HEK293 (cell line): ENCODE results near the gene ANO6.

ENCODE experiments used
- CTCF ChIA-PET: fragments of 350-600 bp; formaldehyde crosslinking; extraction: SDS; loops from one replicate; lab custom pipeline; 2021; ENCODE audit warnings: antibody characterized with exemption; lab: Yijun Ruan, JAX
- POLR2A ChIA-PET: fragments of 300-600 bp; formaldehyde crosslinking; extraction: SDS; loops from one replicate; lab custom pipeline; 2020; ENCODE audit warnings: antibody characterized with exemption, inconsistent platforms; lab: Yijun Ruan, JAX
- H3K27ac ChIP-seq: fragments of 200-500 bp; sonication (Bioruptor generic); 2 replicates; pipeline ENCODE4 v1.5.1; 2014; ENCODE audit warnings: low read depth, low read length, control low read depth, inconsistent platforms; ENCODE audit errors: extremely low read depth
- H3K36me3 ChIP-seq, 2 experiments: fragments of 200-500 bp in 1 of 2; sonication (Bioruptor generic) in 1 of 2; 1 replicate in 1 of 2; 2 replicates in 1 of 2; pipeline ENCODE4 v1.5.1; 2014 to 2017; ENCODE audit warnings: inconsistent platforms in 2 of 2, low read length in 2 of 2; ENCODE audit not compliant: control insufficient read depth in 2 of 2, insufficient read depth in 1 of 2
- H3K4me1 ChIP-seq: fragments of 200-500 bp; sonication (Bioruptor generic); 2 replicates; pipeline ENCODE4 v1.5.1; 2014; ENCODE audit warnings: mild to moderate bottlenecking, low read length, inconsistent platforms; ENCODE audit not compliant: control insufficient read depth, insufficient read depth
- H3K4me3 ChIP-seq: 2 replicates; pipeline ENCODE4 v1.5.1; 2011; ENCODE audit warnings: low read depth, mild to moderate bottlenecking, control low read depth, low read length, moderate library complexity
- H3K9me3 ChIP-seq: fragments of 200-500 bp; sonication (Bioruptor generic); 2 replicates; pipeline ENCODE4 v1.5.1; 2014; ENCODE audit warnings: low read depth, low read length, inconsistent platforms; ENCODE audit not compliant: control insufficient read depth, insufficient read depth
- GLIS1 ChIP-seq: fragments of 450-650 bp; formaldehyde crosslinking; IDR thresholded peaks from 2 replicates; pipeline ENCODE4 v1.5.1; 2016; ENCODE audit warnings: missing biosample characterization, missing genetic modification characterization
- HOXD13 ChIP-seq: sonication (generic); formaldehyde crosslinking; IDR thresholded peaks from 2 replicates; pipeline ENCODE4 v1.8.0; 2022; ENCODE audit warnings: missing genetic modification reagents, borderline replicate concordance
- KLF1 ChIP-seq: fragments of 450-650 bp; formaldehyde crosslinking; IDR thresholded peaks from 2 replicates; pipeline ENCODE4 v1.5.1; 2016; ENCODE audit warnings: missing biosample characterization, missing genetic modification characterization
- OVOL3 ChIP-seq: fragments of 450-650 bp; formaldehyde crosslinking; IDR thresholded peaks from 2 replicates; pipeline ENCODE4 v1.5.1; 2016; ENCODE audit warnings: missing biosample characterization, missing genetic modification characterization
- REPIN1 ChIP-seq: fragments of 450-650 bp; formaldehyde crosslinking; IDR thresholded peaks from 2 replicates; pipeline ENCODE4 v1.5.1; 2017; ENCODE audit warnings: missing biosample characterization, missing genetic modification characterization, low read depth
- ZBTB1 ChIP-seq: fragments of 450-650 bp; formaldehyde crosslinking; IDR thresholded peaks from 2 replicates; pipeline ENCODE4 v1.5.1; 2016; ENCODE audit warnings: missing biosample characterization, missing genetic modification characterization
- ZBTB48 ChIP-seq: fragments of 450-650 bp; formaldehyde crosslinking; IDR thresholded peaks from 2 replicates; pipeline ENCODE4 v1.5.1; 2016; ENCODE audit warnings: missing biosample characterization, missing genetic modification characterization
- ZBTB8A ChIP-seq: fragments of 450-650 bp; formaldehyde crosslinking; IDR thresholded peaks from 2 replicates; pipeline ENCODE4 v1.5.1; 2016; ENCODE audit warnings: missing biosample characterization, missing genetic modification characterization
- ZNF10 ChIP-seq: fragments of 450-650 bp; formaldehyde crosslinking; IDR thresholded peaks from 2 replicates; pipeline ENCODE4 v1.5.1; 2017; ENCODE audit warnings: missing biosample characterization, missing genetic modification characterization
- ZNF2 ChIP-seq: fragments of 450-650 bp; formaldehyde crosslinking; IDR thresholded peaks from 2 replicates; pipeline ENCODE4 v1.5.1; 2016; ENCODE audit warnings: missing biosample characterization, missing genetic modification characterization
- ZNF239 ChIP-seq: fragments of 450-650 bp; formaldehyde crosslinking; IDR thresholded peaks from 2 replicates; pipeline ENCODE4 v1.5.1; 2016; ENCODE audit warnings: missing biosample characterization, missing genetic modification characterization
- ZNF274 ChIP-seq, 2 experiments: fragments of 200-500 bp in 1 of 2; fragments of 450-650 bp in 1 of 2; sonication (Bioruptor generic) in 1 of 2; formaldehyde crosslinking in 1 of 2; IDR thresholded peaks; 2 replicates each; pipeline versions ENCODE4 v1.5.1 to v1.6.1; 2014 to 2016; ENCODE audit warnings: borderline replicate concordance in 1 of 2, inconsistent platforms in 1 of 2, low read length in 1 of 2, missing biosample characterization in 1 of 2, missing genetic modification characterization in 1 of 2
- ZNF292 ChIP-seq: fragments of 450-650 bp; formaldehyde crosslinking; IDR thresholded peaks from 2 replicates; pipeline ENCODE4 v1.5.1; 2016; ENCODE audit warnings: low read depth, missing biosample characterization, missing genetic modification characterization, borderline replicate concordance
- ZNF335 ChIP-seq: fragments of 450-650 bp; formaldehyde crosslinking; conservative IDR thresholded peaks from 2 replicates; pipeline ENCODE4 v1.5.1; 2016; ENCODE audit warnings: missing biosample characterization, missing genetic modification characterization
- ZNF521 ChIP-seq: fragments of 450-650 bp; formaldehyde crosslinking; IDR thresholded peaks from 2 replicates; pipeline ENCODE4 v1.5.1; 2017; ENCODE audit warnings: missing biosample characterization, mild to moderate bottlenecking, missing genetic modification characterization
- ZNF654 ChIP-seq: fragments of 450-650 bp; formaldehyde crosslinking; IDR thresholded peaks from 2 replicates; pipeline ENCODE4 v1.5.1; 2016; ENCODE audit warnings: low read depth, missing biosample characterization, missing genetic modification characterization
- ZNF658 ChIP-seq: fragments of 450-650 bp; formaldehyde crosslinking; IDR thresholded peaks from 2 replicates; pipeline ENCODE4; 2016; ENCODE audit warnings: missing biosample characterization, missing genetic modification characterization
- ZNF660 ChIP-seq: fragments of 450-650 bp; IDR thresholded peaks from 2 replicates; pipeline ENCODE4 v1.5.1; 2018; ENCODE audit warnings: missing biosample characterization, mild to moderate bottlenecking, missing genetic modification characterization
- ZXDB ChIP-seq: fragments of 450-650 bp; formaldehyde crosslinking; IDR thresholded peaks from 2 replicates; pipeline ENCODE4 v1.5.1; 2016; ENCODE audit warnings: missing biosample characterization, missing genetic modification characterization
- TF ChIP-seq, protein P1 (sequence below): fragments of 450-650 bp; formaldehyde crosslinking; IDR thresholded peaks from 2 replicates; pipeline ENCODE4 v1.5.1; 2016; ENCODE audit warnings: missing biosample characterization, missing genetic modification characterization
- TF ChIP-seq, protein P2 (sequence below): fragments of 450-650 bp; formaldehyde crosslinking; IDR thresholded peaks from 2 replicates; pipeline ENCODE4 v1.5.1; 2016; ENCODE audit warnings: missing biosample characterization, missing genetic modification characterization
- TF ChIP-seq, protein P3 (sequence below): fragments of 450-650 bp; IDR thresholded peaks from 2 replicates; pipeline ENCODE4 v1.5.1; 2018; ENCODE audit warnings: missing biosample characterization, mild to moderate bottlenecking, missing genetic modification characterization
- TF ChIP-seq, protein P4 (sequence below): fragments of 450-650 bp; formaldehyde crosslinking; optimal IDR thresholded peaks from 2 replicates; pipeline ENCODE3; 2016; ENCODE audit warnings: missing biosample characterization, mild to moderate bottlenecking, missing genetic modification characterization
- TF ChIP-seq, protein P5 (sequence below): fragments of 450-650 bp; formaldehyde crosslinking; IDR thresholded peaks from 2 replicates; pipeline ENCODE4 v1.5.1; 2017; ENCODE audit warnings: missing biosample characterization, mild to moderate bottlenecking, missing genetic modification characterization, moderate library complexity
- TF ChIP-seq, protein P6 (sequence below): fragments of 450-650 bp; formaldehyde crosslinking; IDR thresholded peaks from 2 replicates; pipeline ENCODE4 v1.5.1; 2016; ENCODE audit warnings: missing biosample characterization, missing genetic modification characterization

ANO6 gene

DNA sequence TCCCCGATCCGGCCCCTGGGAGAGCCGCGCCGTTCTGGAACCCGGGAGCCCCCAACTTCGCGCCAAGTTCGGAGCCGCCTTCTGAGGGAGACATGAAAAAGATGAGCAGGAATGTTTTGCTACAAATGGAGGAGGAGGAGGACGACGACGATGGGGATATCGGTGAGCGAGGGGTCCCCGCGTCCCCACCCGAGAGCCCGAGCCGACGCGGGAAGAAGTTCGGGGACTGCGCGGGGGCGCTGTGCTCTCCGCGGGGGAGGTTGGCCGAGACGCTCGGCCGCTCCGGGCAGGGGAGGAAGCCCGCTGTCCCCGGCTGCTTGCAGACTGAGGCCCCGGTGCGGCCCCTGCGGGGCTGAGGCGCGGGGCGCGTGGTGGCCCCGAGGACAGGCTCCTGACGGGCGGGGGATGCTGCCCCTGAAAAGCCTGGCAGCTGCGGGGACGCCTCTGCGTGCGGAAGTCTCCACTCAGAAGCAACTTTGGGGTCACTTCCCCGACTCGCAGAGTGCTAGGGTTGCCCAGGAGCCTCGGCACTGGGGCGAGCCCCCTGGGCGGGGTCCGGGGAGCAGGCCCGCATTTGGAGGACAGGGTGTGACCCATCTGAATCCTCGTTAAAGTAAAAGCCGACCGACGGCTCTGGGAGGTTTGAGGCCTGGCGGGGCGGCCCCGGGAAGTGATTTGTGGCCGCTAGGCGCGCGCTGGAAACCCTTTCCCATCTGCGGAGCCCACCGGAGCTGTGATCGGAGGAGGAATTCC, 511 bp downstream of the ANO6 start (continued):
- TF ChIP-seq, protein P1, sequence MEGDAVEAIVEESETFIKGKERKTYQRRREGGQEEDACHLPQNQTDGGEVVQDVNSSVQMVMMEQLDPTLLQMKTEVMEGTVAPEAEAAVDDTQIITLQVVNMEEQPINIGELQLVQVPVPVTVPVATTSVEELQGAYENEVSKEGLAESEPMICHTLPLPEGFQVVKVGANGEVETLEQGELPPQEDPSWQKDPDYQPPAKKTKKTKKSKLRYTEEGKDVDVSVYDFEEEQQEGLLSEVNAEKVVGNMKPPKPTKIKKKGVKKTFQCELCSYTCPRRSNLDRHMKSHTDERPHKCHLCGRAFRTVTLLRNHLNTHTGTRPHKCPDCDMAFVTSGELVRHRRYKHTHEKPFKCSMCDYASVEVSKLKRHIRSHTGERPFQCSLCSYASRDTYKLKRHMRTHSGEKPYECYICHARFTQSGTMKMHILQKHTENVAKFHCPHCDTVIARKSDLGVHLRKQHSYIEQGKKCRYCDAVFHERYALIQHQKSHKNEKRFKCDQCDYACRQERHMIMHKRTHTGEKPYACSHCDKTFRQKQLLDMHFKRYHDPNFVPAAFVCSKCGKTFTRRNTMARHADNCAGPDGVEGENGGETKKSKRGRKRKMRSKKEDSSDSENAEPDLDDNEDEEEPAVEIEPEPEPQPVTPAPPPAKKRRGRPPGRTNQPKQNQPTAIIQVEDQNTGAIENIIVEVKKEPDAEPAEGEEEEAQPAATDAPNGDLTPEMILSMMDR (tag by site-specific recombination), result peak; percentile 57
- TF ChIP-seq, protein P2, sequence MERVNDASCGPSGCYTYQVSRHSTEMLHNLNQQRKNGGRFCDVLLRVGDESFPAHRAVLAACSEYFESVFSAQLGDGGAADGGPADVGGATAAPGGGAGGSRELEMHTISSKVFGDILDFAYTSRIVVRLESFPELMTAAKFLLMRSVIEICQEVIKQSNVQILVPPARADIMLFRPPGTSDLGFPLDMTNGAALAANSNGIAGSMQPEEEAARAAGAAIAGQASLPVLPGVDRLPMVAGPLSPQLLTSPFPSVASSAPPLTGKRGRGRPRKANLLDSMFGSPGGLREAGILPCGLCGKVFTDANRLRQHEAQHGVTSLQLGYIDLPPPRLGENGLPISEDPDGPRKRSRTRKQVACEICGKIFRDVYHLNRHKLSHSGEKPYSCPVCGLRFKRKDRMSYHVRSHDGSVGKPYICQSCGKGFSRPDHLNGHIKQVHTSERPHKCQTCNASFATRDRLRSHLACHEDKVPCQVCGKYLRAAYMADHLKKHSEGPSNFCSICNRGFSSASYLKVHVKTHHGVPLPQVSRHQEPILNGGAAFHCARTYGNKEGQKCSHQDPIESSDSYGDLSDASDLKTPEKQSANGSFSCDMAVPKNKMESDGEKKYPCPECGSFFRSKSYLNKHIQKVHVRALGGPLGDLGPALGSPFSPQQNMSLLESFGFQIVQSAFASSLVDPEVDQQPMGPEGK (tag by site-specific recombination), result 0 out of 2 replicates have a peak, but pooled peaks have one; percentile 14
- no peak; the same call in 1 of the 2 replicates for TF ChIP-seq ZXDB (tag by site-specific recombination)
- 0 out of 2 replicates have a peak, but pooled peaks have one; percentile 33 for TF ChIP-seq ZNF660
- TF ChIP-seq, protein P3, sequence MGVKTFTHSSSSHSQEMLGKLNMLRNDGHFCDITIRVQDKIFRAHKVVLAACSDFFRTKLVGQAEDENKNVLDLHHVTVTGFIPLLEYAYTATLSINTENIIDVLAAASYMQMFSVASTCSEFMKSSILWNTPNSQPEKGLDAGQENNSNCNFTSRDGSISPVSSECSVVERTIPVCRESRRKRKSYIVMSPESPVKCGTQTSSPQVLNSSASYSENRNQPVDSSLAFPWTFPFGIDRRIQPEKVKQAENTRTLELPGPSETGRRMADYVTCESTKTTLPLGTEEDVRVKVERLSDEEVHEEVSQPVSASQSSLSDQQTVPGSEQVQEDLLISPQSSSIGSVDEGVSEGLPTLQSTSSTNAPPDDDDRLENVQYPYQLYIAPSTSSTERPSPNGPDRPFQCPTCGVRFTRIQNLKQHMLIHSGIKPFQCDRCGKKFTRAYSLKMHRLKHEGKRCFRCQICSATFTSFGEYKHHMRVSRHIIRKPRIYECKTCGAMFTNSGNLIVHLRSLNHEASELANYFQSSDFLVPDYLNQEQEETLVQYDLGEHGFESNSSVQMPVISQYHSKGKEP (tag by site-specific recombination), result no peak
- TF ChIP-seq ZNF274 (IDR thresholded peaks at IDR 0.05; ENCODE audit: low read length), result no peak
- no peak for TF ChIP-seq ZNF274 (tag by site-specific recombination; IDR thresholded peaks at IDR 0.05; ENCODE audit: borderline replicate concordance)
- no peak for TF ChIP-seq ZBTB1 (tag by site-specific recombination)
- TF ChIP-seq GLIS1 (tag by site-specific recombination), result peak; percentile 49; the same call in 1 of the 2 replicates
- TF ChIP-seq ZNF654, result no peak
- no peak for TF ChIP-seq ZNF239
- TF ChIP-seq, protein P4, sequence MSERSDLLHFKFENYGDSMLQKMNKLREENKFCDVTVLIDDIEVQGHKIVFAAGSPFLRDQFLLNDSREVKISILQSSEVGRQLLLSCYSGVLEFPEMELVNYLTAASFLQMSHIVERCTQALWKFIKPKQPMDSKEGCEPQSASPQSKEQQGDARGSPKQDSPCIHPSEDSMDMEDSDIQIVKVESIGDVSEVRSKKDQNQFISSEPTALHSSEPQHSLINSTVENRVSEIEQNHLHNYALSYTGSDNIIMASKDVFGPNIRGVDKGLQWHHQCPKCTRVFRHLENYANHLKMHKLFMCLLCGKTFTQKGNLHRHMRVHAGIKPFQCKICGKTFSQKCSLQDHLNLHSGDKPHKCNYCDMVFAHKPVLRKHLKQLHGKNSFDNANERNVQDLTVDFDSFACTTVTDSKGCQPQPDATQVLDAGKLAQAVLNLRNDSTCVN (tag by site-specific recombination), result peak; percentile 71
- peak; percentile 80 for TF ChIP-seq KLF1 (tag by site-specific recombination)
- no peak for TF ChIP-seq ZNF658 (tag by site-specific recombination)
- no peak for TF ChIP-seq ZNF521
- TF ChIP-seq, protein P5, sequence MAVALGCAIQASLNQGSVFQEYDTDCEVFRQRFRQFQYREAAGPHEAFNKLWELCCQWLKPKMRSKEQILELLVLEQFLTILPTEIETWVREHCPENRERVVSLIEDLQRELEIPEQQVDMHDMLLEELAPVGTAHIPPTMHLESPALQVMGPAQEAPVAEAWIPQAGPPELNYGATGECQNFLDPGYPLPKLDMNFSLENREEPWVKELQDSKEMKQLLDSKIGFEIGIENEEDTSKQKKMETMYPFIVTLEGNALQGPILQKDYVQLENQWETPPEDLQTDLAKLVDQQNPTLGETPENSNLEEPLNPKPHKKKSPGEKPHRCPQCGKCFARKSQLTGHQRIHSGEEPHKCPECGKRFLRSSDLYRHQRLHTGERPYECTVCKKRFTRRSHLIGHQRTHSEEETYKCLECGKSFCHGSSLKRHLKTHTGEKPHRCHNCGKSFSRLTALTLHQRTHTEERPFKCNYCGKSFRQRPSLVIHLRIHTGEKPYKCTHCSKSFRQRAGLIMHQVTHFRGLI (tag by site-specific recombination), result peak; percentile 51; the same call in 1 of the 2 replicates

DNA sequence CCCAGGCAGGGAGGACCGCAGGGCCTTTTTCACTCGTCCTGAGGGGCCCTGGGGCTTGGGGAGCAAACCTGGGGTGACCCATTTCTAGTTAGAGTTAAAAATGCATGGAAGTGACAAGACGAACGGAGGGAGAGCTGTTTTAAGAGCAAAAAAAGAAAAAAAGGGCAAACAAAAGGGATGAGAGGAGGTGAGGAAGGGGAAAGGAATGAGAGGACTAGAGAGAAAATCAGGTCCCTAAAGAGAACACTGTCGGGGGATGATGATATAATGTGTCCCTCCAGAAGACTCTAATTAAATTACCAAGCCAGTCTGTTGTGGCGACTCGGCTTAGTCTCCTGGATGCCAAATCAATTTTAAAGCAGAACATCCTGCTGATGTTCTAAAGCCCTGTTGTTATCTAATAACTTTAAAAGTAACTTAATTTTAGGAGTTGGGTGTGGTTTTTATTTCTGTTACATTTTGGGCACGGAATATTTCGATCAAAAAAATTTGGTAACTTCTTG, 1.1 kb downstream of the ANO6 start:
- peak overlapping the region; percentile 98 for H3K27ac ChIP-seq
- TF ChIP-seq ZNF654 (no peak), ZNF2 (tag by site-specific recombination) (no peak), ZNF10 (tag by site-specific recombination) (no peak), ZNF335 (tag by site-specific recombination) (peak; percentile 91), REPIN1 (tag by site-specific recombination) (no peak), OVOL3 (no peak), ZBTB48 (tag by site-specific recombination) (peak; percentile 90), ZBTB8A (no peak), ZNF292 (tag by site-specific recombination) (no peak), HOXD13 (CRISPR knock-in tag) (no peak)
- TF ChIP-seq, protein P6, sequence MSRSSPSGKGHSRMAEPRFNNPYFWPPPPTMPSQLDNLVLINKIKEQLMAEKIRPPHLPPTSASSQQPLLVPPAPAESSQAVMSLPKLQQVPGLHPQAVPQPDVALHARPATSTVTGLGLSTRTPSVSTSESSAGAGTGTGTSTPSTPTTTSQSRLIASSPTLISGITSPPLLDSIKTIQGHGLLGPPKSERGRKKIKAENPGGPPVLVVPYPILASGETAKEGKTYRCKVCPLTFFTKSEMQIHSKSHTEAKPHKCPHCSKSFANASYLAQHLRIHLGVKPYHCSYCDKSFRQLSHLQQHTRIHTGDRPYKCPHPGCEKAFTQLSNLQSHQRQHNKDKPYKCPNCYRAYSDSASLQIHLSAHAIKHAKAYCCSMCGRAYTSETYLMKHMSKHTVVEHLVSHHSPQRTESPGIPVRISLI (tag by site-specific recombination), result no peak

More for the DNA sequence above, 1.1 kb downstream of the ANO6 start:
- POLR2A ChIA-PET, result interaction anchor here (0.7 kb wide), 1 partner anchor 18 kb away, joined by 3 read pairs; no protein-coding TSS in a partner anchor
- Histone ChIP-seq H3K4me3 (peak overlapping the region; percentile 78), H3K4me1 (0 out of 2 replicates have a peak, but pooled peaks cover 2% of the 10 kb centered on the region), H3K36me3 (no peaks in the 10 kb centered on the region), H3K9me3 (no peaks in the 10 kb centered on the region)
- CTCF ChIA-PET, result interaction anchor here (0.6 to 1.5 kb wide), 4 partner anchors 46 to 132 kb away, joined by 3 to 5 read pairs (median 4); no protein-coding TSS in a partner anchor
